Measurements from ENCODE around the gene PRPF6. TPM values are rescaled to one million over a fixed set of nuclear protein-coding genes. Genes with fewer than 3 reads are reported as not detected.

The PRPF6 gene
- total RNA-seq, 1 donor from 2014 or later: 46.8 TPM

DNA sequence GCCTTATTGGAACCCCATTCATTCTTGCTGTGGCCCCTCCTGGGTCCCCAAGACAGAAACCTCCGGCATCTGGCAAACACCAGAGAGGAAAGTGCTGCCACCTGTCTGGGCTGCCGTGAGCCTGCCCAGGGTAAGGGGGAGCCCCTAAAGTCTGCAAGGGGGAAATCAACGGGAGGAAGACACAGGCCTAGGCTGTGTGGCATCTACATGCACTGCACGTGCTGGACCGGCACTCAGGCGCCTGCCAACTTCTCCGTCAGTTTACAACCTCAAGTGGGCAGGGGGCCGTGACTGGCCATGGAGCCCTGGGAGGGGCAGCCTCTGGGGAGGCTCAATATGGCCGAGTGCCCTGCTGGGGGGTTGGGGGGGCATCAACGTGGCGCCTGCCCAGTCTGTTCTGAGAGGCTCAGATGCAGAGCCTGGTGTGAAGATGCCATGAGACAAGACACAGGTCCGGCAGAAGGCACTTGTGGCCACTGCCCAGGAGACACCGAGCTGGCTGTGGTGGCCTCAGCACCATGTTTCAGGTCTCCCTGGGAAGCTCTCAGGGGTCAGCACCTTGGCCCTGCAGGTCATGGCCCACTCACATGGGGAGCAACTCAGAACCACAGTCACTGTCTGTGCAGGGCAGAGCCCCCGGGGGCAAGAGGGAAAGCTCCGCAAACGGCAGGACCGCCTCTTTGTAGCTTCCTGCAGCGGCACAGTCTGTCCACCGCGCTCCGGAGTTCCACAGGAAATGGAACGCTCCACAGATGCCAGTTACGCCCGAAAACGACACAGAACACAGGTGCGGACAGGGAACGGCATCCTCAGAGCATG, 33.1 kb upstream of the PRPF6 start:
- no peak for DNase-seq
- no peaks in the 10 kb centered on the region for H3K9me3 ChIP-seq (replicated peaks)
- intact Hi-C loops (cut with micrococcal nuclease): no loop called here
- H3K27ac ChIP-seq (replicated peaks): peak overlapping the region; percentile 98
- peaks cover 41% of the 10 kb centered on the region for H3K36me3 ChIP-seq
- no peaks in the 10 kb centered on the region for H3K27me3 ChIP-seq (ENCODE audit: low read depth)
- H3K4me3 ChIP-seq: peak overlapping the region; percentile 71
- no peak for TF ChIP-seq CTCF (IDR thresholded peaks at IDR 0.05; ENCODE audit: borderline replicate concordance)
- peaks cover 100% of the 10 kb centered on the region for H3K4me1 ChIP-seq

DNA sequence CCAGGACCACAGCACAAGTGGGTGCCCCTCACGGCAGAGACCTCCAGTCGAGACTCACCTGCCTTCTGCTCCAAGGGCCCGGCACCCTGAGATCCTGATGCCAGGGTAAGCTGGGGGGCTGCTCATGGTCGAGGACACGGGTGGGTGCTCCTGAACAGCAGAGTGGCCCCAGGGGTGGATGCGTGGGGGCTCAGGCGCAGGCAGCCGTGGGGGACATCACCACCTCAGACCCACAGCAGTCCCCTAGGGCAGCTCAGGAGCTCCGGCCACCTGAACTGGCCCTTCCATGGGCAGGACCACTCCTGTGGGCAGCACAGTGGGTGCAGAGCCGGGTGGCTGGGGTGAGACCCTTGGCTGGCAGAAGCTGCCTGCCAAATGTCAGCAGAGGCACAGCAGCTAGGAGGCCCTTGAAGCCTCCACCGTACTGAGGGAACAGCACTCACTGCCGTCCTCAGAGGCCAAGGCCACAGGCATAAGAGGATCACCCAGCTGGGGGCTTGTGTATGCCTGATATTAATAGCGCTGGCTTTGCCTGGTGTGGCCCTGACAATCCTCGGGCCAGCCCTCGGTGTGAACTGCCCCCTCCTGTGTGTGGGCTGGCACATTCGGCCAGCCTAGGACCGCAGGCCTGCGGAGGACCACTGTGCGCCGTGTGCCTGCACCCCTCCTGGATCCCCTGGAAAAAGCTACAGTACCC, 30.1 kb upstream of the PRPF6 start:
- DNase-seq: peak; percentile 51
- intact Hi-C loops (cut with micrococcal nuclease): no loop called here
- Histone ChIP-seq H3K4me1 (peaks cover 100% of the 10 kb centered on the region), H3K4me3 (peak overlapping the region; percentile 71), H3K9me3 (replicated peaks) (no peaks in the 10 kb centered on the region), H3K27ac (replicated peaks) (peak overlapping the region; percentile 98), H3K27me3 (ENCODE audit: low read depth) (no peaks in the 10 kb centered on the region), H3K36me3 (peaks cover 11% of the 10 kb centered on the region)
- no peak for TF ChIP-seq CTCF (IDR thresholded peaks at IDR 0.05; ENCODE audit: borderline replicate concordance)

- peak overlapping the region; percentile 71 for H3K4me3 ChIP-seq
- H3K4me1 ChIP-seq: peaks cover 97% of the 10 kb centered on the region
- peak overlapping the region; percentile 98 for H3K27ac ChIP-seq (replicated peaks)
- no peaks in the 10 kb centered on the region for H3K27me3 ChIP-seq (ENCODE audit: low read depth)
- no peaks in the 10 kb centered on the region for H3K9me3 ChIP-seq (replicated peaks)
- no peak for TF ChIP-seq CTCF (IDR thresholded peaks at IDR 0.05; ENCODE audit: borderline replicate concordance)
- peak; percentile 55 for DNase-seq
- intact Hi-C loops (cut with micrococcal nuclease): no loop called here
- H3K36me3 ChIP-seq: peaks cover 4% of the 10 kb centered on the region
Observed at GRCh38 chr20:63951398-63952209, 29.3 kb upstream of the PRPF6 start.

GRCh38 chr20:63952210-63952535, 28.8 kb upstream of the PRPF6 start:
- DNase-seq: no peak
- peak overlapping the region; percentile 71 for H3K4me3 ChIP-seq
- H3K9me3 ChIP-seq (replicated peaks): no peaks in the 10 kb centered on the region
- peak overlapping the region; percentile 98 for H3K27ac ChIP-seq (replicated peaks)
- peaks cover 97% of the 10 kb centered on the region for H3K4me1 ChIP-seq
- H3K36me3 ChIP-seq: peaks cover 4% of the 10 kb centered on the region
- intact Hi-C loops (cut with micrococcal nuclease): no loop called here
- no peak for TF ChIP-seq CTCF (IDR thresholded peaks at IDR 0.05; ENCODE audit: borderline replicate concordance)
- no peaks in the 10 kb centered on the region for H3K27me3 ChIP-seq (ENCODE audit: low read depth)

DNA sequence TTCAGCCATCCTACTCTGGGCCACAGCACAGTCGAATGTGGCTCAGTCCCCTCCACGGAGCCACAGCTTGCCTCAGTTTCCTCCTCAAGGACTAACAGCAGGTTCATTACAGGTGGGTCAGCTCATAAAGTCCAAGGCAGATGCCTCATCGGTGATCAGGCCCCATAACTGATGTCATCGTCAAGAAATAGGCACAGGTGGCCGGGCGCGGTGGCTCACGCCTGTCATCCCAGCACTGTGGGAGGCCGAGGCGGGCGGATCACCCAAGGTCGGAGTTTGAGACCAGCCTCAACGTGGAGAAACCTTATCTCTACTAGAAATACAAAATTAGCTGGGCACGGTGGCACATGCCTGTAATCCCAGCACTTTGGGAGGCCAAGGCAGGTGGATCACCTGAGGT, 28.2 kb upstream of the PRPF6 start:
- intact Hi-C loops (cut with micrococcal nuclease): no loop called here

More for the DNA sequence above, 28.2 kb upstream of the PRPF6 start:
- Histone ChIP-seq H3K36me3 (peaks cover 4% of the 10 kb centered on the region), H3K9me3 (replicated peaks) (no peaks in the 10 kb centered on the region), H3K27ac (replicated peaks) (peak overlapping the region; percentile 98), H3K27me3 (ENCODE audit: low read depth) (no peaks in the 10 kb centered on the region), H3K4me1 (peaks cover 97% of the 10 kb centered on the region), H3K4me3 (peak overlapping the region; percentile 71)
- DNase-seq: no peak
- TF ChIP-seq CTCF (IDR thresholded peaks at IDR 0.05; ENCODE audit: borderline replicate concordance): no peak

Data from left ventricle myocardium inferior (tissue), 1 donor.